ENCODE data around the gene PACRG.

GRCh38 chr6:163354761-163355425 is 627.1 kb downstream of the PACRG start:
- TF ChIP-seq GATA2 (IDR thresholded peaks at IDR 0.05; ENCODE audit: low read depth, low read length), result no peak
- TF ChIP-seq GATA3 (IDR thresholded peaks at IDR 0.05; ENCODE audit: low read depth, low read length), result no peak
